ENCODE measurements around the gene KCNIP1. TPM values are rescaled to one million over a fixed set of nuclear protein-coding genes. Genes with fewer than 3 reads are reported as not detected.

Gene KCNIP1
- total RNA-seq, 4 donors from 2014 or later, result 4.8 to 9.2 (median 7.3) TPM; not detected in 1

GRCh38 chr5:170627271-170627670, 123.5 kb downstream of the KCNIP1 start:
- 76 to 77% methylated on average over 3 of the region's 3 CpGs for WGBS, 2 donors
- no peaks in the 10 kb centered on the region for H3K9me3 ChIP-seq
- DNase-seq (ENCODE audit: low spot score in 2 of 2), result no peak
- TF ChIP-seq EP300 (IDR thresholded peaks at IDR 0.05) (no peak), POLR2A (IDR thresholded peaks at IDR 0.05) (no peak), CTCF (IDR thresholded peaks at IDR 0.05) (no peak)
- H3K4me3 ChIP-seq, result no peak overlapping the region
- H3K4me1 ChIP-seq, result peaks cover 0 to 18% (median 4%) of the 10 kb centered on the region in 4 donors
- no peaks in the 10 kb centered on the region for H3K27me3 ChIP-seq
- no peak overlapping the region for H3K27ac ChIP-seq
- H3K36me3 ChIP-seq, result no peaks in the 10 kb centered on the region

- TF ChIP-seq EP300 (IDR thresholded peaks at IDR 0.05), result no peak
- no peak for TF ChIP-seq POLR2A (IDR thresholded peaks at IDR 0.05)
- no peak for TF ChIP-seq CTCF (IDR thresholded peaks at IDR 0.05)
- Histone ChIP-seq H3K27me3 (no peaks in the 10 kb centered on the region), H3K4me3 (no peak overlapping the region), H3K27ac (no peak overlapping the region), H3K4me1 (peaks cover 0 to 26% (median 11%) of the 10 kb centered on the region in 4 donors), H3K9me3 (no peaks in the 10 kb centered on the region), H3K36me3 (no peaks in the 10 kb centered on the region)
- 94% methylated on average over 6 to 8 of the region's 8 CpGs for WGBS, 2 donors
- DNase-seq (ENCODE audit: low spot score in 2 of 2), result no peak
Observed at GRCh38 chr5:170628028-170628427, 124.2 kb downstream of the KCNIP1 start.

GRCh38 chr5:170628691-170629565, 125.1 kb downstream of the KCNIP1 start:
- Histone ChIP-seq H3K27me3 (no peaks in the 10 kb centered on the region), H3K36me3 (no peaks in the 10 kb centered on the region), H3K4me1 (peaks cover 0 to 33% (median 15%) of the 10 kb centered on the region in 4 donors), H3K4me3 (no peak overlapping the region), H3K9me3 (no peaks in the 10 kb centered on the region), H3K27ac (no peak overlapping the region)
- WGBS, 2 donors, result 74 to 77% methylated on average over 19 of the region's 19 CpGs
- no peak for TF ChIP-seq EP300 (IDR thresholded peaks at IDR 0.05)
- TF ChIP-seq CTCF (IDR thresholded peaks at IDR 0.05), result no peak
- TF ChIP-seq POLR2A (IDR thresholded peaks at IDR 0.05), result no peak
- no peak for DNase-seq (ENCODE audit: low spot score in 2 of 2)

GRCh38 chr5:170629566-170630175, 125.9 kb downstream of the KCNIP1 start:
- no peak overlapping the region for H3K27ac ChIP-seq
- H3K9me3 ChIP-seq, result no peaks in the 10 kb centered on the region
- WGBS, 2 donors, result 91% methylated on average over 7 of the region's 7 CpGs
- H3K4me3 ChIP-seq, result no peak overlapping the region
- DNase-seq (ENCODE audit: low spot score in 2 of 2), result no peak
- H3K4me1 ChIP-seq, result peaks cover 0 to 41% (median 21%) of the 10 kb centered on the region in 4 donors
- no peaks in the 10 kb centered on the region for H3K36me3 ChIP-seq
- no peaks in the 10 kb centered on the region for H3K27me3 ChIP-seq
- TF ChIP-seq EP300 (IDR thresholded peaks at IDR 0.05) (no peak), CTCF (IDR thresholded peaks at IDR 0.05) (no peak), POLR2A (IDR thresholded peaks at IDR 0.05) (no peak)

- Histone ChIP-seq H3K36me3 (no peaks in the 10 kb centered on the region), H3K4me1 (peaks cover 0 to 44% (median 23%) of the 10 kb centered on the region in 4 donors), H3K27ac (no peak overlapping the region), H3K9me3 (no peaks in the 10 kb centered on the region), H3K4me3 (no peak overlapping the region), H3K27me3 (no peaks in the 10 kb centered on the region)
- 89% methylated on average over 8 of the region's 8 CpGs for WGBS, 2 donors
- DNase-seq (ENCODE audit: low spot score in 2 of 2), result no peak
- TF ChIP-seq EP300 (IDR thresholded peaks at IDR 0.05), result no peak
- no peak for TF ChIP-seq POLR2A (IDR thresholded peaks at IDR 0.05)
- no peak for TF ChIP-seq CTCF (IDR thresholded peaks at IDR 0.05)
Observed at GRCh38 chr5:170630226-170630625, 126.4 kb downstream of the KCNIP1 start.

Data from tibial nerve (tissue), 4 donors.